C4-2B (cell line): ENCODE measurements around the gene ACOT7.

Experiments used
- ZFX ChIP-seq: fragments of 450-650 bp; IDR thresholded peaks from 2 replicates; pipeline ENCODE4 v1.6.1; 2017
- TF ChIP-seq, protein P1 (sequence below): fragments of 450-650 bp; conservative IDR thresholded peaks from 2 replicates; pipeline ENCODE4 v1.5.1; 2017; ENCODE audit warnings: mild to moderate bottlenecking

DNA sequence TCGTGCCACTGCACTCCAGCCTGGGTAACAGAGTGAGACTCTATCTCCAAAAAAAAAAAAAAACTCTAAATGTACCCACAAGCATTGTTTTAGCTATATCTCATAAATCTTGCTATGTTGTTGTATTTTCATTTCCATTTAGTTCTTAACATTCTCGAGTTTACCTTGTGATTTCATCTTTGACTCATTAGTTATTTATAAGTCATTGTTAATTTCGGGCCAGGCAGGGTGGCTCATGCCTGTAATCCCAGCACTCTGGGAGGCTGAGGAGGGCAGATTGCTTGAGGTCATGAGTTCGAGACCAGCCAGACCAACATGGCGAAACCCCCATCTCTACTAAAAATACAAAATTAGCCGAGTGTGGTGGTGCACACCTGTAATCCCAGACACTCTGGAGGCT lies 14.5 kb upstream of the ACOT7 start:
- TF ChIP-seq, protein P1, sequence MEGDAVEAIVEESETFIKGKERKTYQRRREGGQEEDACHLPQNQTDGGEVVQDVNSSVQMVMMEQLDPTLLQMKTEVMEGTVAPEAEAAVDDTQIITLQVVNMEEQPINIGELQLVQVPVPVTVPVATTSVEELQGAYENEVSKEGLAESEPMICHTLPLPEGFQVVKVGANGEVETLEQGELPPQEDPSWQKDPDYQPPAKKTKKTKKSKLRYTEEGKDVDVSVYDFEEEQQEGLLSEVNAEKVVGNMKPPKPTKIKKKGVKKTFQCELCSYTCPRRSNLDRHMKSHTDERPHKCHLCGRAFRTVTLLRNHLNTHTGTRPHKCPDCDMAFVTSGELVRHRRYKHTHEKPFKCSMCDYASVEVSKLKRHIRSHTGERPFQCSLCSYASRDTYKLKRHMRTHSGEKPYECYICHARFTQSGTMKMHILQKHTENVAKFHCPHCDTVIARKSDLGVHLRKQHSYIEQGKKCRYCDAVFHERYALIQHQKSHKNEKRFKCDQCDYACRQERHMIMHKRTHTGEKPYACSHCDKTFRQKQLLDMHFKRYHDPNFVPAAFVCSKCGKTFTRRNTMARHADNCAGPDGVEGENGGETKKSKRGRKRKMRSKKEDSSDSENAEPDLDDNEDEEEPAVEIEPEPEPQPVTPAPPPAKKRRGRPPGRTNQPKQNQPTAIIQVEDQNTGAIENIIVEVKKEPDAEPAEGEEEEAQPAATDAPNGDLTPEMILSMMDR: no peak
- no peak for TF ChIP-seq ZFX
